SK-N-SH (cell line): Measurements from ENCODE around the gene TGM3. TPM values are rescaled to one million over a fixed set of nuclear protein-coding genes. Genes with fewer than 3 reads are reported as not detected.

Experiments used
- CTCF ChIA-PET: fragments of 300-600, 350-600 bp; formaldehyde crosslinking; extraction: SDS; loops from one replicate; lab custom pipeline; 2021; lab: Yijun Ruan, JAX
- POLR2A ChIA-PET: fragments of 350-600 bp; sonication (Branson Sonifier 250); formaldehyde crosslinking; extraction: SDS; loops from one replicate; lab custom pipeline; 2020; ENCODE audit warnings: antibody characterized with exemption, inconsistent platforms; lab: Yijun Ruan, JAX
- DNase-seq: peaks from one replicate; pipeline ENCODE4 v3.0.0; 2012
- H2AFZ ChIP-seq: fragments of 200-600 bp; sonication (generic); 2 replicates; pipeline ENCODE4 v1.8.1; 2016; ENCODE audit warnings: antibody characterized with exemption, mild to moderate bottlenecking, low read depth
- H3F3A ChIP-seq: fragments of 200-600 bp; sonication (generic); replicated peaks from 2 replicates; pipeline ENCODE3; 2016; ENCODE audit warnings: antibody characterized with exemption, mild to moderate bottlenecking; ENCODE audit not compliant: insufficient read depth
- H3K27ac ChIP-seq, 2 experiments: fragments of 200-500 bp in 1 of 2; fragments of 200-600 bp in 1 of 2; sonication (Bioruptor generic) in 1 of 2; sonication (generic), shearing (Covaris generic) in 1 of 2; 2 replicates each; pipeline versions ENCODE4 v1.5.1 to v1.6.1; 2014 to 2016; ENCODE audit warnings: low read depth in 2 of 2, inconsistent platforms in 1 of 2, low read length in 1 of 2, mild to moderate bottlenecking in 1 of 2, mixed read lengths in 1 of 2
- H3K27me3 ChIP-seq: fragments of 200-600 bp; sonication (generic), shearing (Covaris generic); 2 replicates; pipeline ENCODE4 v1.6.1; 2016; ENCODE audit warnings: mixed run types; ENCODE audit not compliant: insufficient read depth
- H3K36me3 ChIP-seq, 2 experiments: fragments of 200-500 bp in 1 of 2; fragments of 200-600 bp in 1 of 2; sonication (Bioruptor generic) in 1 of 2; sonication (generic) in 1 of 2; replicated peaks in 1 of 2; 2 replicates each; pipeline versions ENCODE3 to v1.5.1; 2014 to 2016; ENCODE audit warnings: low read length in 1 of 2, mild to moderate bottlenecking in 1 of 2; ENCODE audit not compliant: insufficient read depth in 2 of 2, control insufficient read depth in 1 of 2
- H3K4me1 ChIP-seq, 2 experiments: fragments of 200-500 bp in 1 of 2; fragments of 200-600 bp in 1 of 2; sonication (Bioruptor generic) in 1 of 2; sonication (generic), shearing (Covaris generic) in 1 of 2; 2 replicates each; pipeline versions ENCODE4 v1.5.1 to v1.6.1; 2014 to 2016; ENCODE audit warnings: low read depth in 1 of 2, low read length in 1 of 2, mixed run types in 1 of 2; ENCODE audit not compliant: insufficient read depth in 2 of 2, control insufficient read depth in 1 of 2
- H3K4me2 ChIP-seq: fragments of 200-600 bp; sonication (generic), shearing (Covaris generic); 2 replicates; pipeline ENCODE4 v1.6.1; 2017; ENCODE audit warnings: mixed run types
- H3K4me3 ChIP-seq, 2 experiments: fragments of 200-500 bp in 1 of 2; fragments of 200-600 bp in 1 of 2; sonication (Bioruptor generic) in 1 of 2; sonication (generic), shearing (Covaris generic) in 1 of 2; 2 replicates each; pipeline versions ENCODE4 v1.5.1 to v1.8.1; 2014 to 2016; ENCODE audit warnings: low read depth in 2 of 2, inconsistent platforms in 1 of 2, low read length in 1 of 2, mild to moderate bottlenecking in 1 of 2, mixed read lengths in 1 of 2, moderate library complexity in 1 of 2
- H3K79me2 ChIP-seq: fragments of 200-600 bp; sonication (generic); 2 replicates; pipeline ENCODE4 v1.8.1; 2017; ENCODE audit warnings: mild to moderate bottlenecking; ENCODE audit not compliant: insufficient read depth
- H3K9ac ChIP-seq: fragments of 200-600 bp; sonication (generic); 2 replicates; pipeline ENCODE4 v1.6.1; 2017; ENCODE audit warnings: mixed run types
- H3K9me2 ChIP-seq: fragments of 200-600 bp; sonication (generic); 2 replicates; pipeline ENCODE4 v1.6.1; 2017; ENCODE audit warnings: mixed run types
- H3K9me3 ChIP-seq: fragments of 200-600 bp; sonication (generic); 2 replicates; pipeline ENCODE4 v1.6.1; 2017; ENCODE audit warnings: mixed run types, mild to moderate bottlenecking, moderate library complexity
- H4K20me1 ChIP-seq: fragments of 200-600 bp; sonication (generic); 2 replicates; pipeline ENCODE4 v1.6.1; 2017; ENCODE audit warnings: mild to moderate bottlenecking, mixed run types; ENCODE audit not compliant: insufficient read depth
- CHD2 ChIP-seq: fragments of 150-350 bp; IDR thresholded peaks from 2 replicates; pipeline ENCODE4 v1.6.1; 2018; ENCODE audit warnings: low read length; ENCODE audit not compliant: partially characterized antibody
- EP300 ChIP-seq, 2 experiments: IDR thresholded peaks; 2 replicates each; pipeline versions ENCODE4 v1.4.0 to v1.6.1; 2012; ENCODE audit warnings: borderline replicate concordance in 1 of 2, low read depth in 1 of 2, low read length in 1 of 2
- FOXM1 ChIP-seq: IDR thresholded peaks from 2 replicates; pipeline ENCODE4 v1.4.0; 2012; ENCODE audit warnings: low read depth, mild to moderate bottlenecking
- GATA2 ChIP-seq: sonication (generic); formaldehyde crosslinking; IDR thresholded peaks from 2 replicates; pipeline ENCODE4 v1.5.0; 2020; ENCODE audit warnings: mild to moderate bottlenecking, missing genetic modification reagents
- JUND ChIP-seq: IDR thresholded peaks from 2 replicates; pipeline ENCODE4 v1.4.0; 2012
- MAX ChIP-seq: IDR thresholded peaks from 2 replicates; pipeline ENCODE4 v1.4.0; 2012; ENCODE audit warnings: low read depth
- NRF1 ChIP-seq: IDR thresholded peaks from 2 replicates; pipeline ENCODE4 v1.6.1; 2012; ENCODE audit warnings: low read depth, mild to moderate bottlenecking, low read length
- REST ChIP-seq: IDR thresholded peaks from 2 replicates; pipeline ENCODE4 v1.6.1; 2012; ENCODE audit warnings: mild to moderate bottlenecking, low read depth, low read length, moderate library complexity
- RXRA ChIP-seq: IDR thresholded peaks from 2 replicates; pipeline ENCODE4 v1.4.0; 2012; ENCODE audit warnings: low read depth, mild to moderate bottlenecking, borderline replicate concordance
- SIN3A ChIP-seq: IDR thresholded peaks from 2 replicates; pipeline ENCODE4 v1.6.1; 2012; ENCODE audit warnings: low read depth, mild to moderate bottlenecking, low read length, moderate library complexity, borderline replicate concordance
- TCF12 ChIP-seq: IDR thresholded peaks from 2 replicates; pipeline ENCODE4 v1.4.0; 2012
- USF2 ChIP-seq: fragments of 150-350 bp; IDR thresholded peaks from 2 replicates; pipeline ENCODE4 v1.6.1; 2017; ENCODE audit warnings: antibody characterized with exemption, low read length, low read depth, borderline replicate concordance
- YY1 ChIP-seq: IDR thresholded peaks from 2 replicates; pipeline ENCODE4 v1.4.0; 2012; ENCODE audit warnings: low read depth, mild to moderate bottlenecking
- ZBTB33 ChIP-seq: IDR thresholded peaks from 2 replicates; pipeline ENCODE4 v1.4.0; 2012; ENCODE audit warnings: low read depth, borderline replicate concordance
- WGBS: methylation state at CpG from one replicate; pipeline ENCODE4 v1.1.6; 2017; ENCODE audit warnings: low lambda C conversion rate; 5-methylcytosine and 5-hydroxymethylcytosine counted together
- polyA plus RNA-seq, 3 experiments: library from polyadenylated mRNA; depleted of rRNA; stranded (reverse); fragments of >200 nt; gene quantifications; 2 replicates each; pipeline ENCODE4 v1.2.3, GENCODE V29; 2012
- TF ChIP-seq, protein P1 (sequence below): fragments of 150-350 bp; IDR thresholded peaks from 2 replicates; pipeline ENCODE4 v1.6.1; 2016; ENCODE audit warnings: mild to moderate bottlenecking, low read depth, low read length

The TGM3 gene
- polyA plus RNA-seq, 1 of the 3 experiments (the other 2 are of a cell fraction), result not detected

- Histone ChIP-seq H3K9me2 (no peaks in the 10 kb centered on the region), H3K9me3 (no peaks in the 10 kb centered on the region), H2AFZ (no peak overlapping the region), H3K9ac (no peak overlapping the region), H3K4me1 (no peaks in the 10 kb centered on the region), H3K27me3 (no peaks in the 10 kb centered on the region; the same call in 1 of the 2 replicates), H3F3A (no peaks in the 10 kb centered on the region), H3K4me3 (no peak overlapping the region), H3K36me3 (no peaks in the 10 kb centered on the region), H4K20me1 (no peaks in the 10 kb centered on the region), H3K79me2 (no peaks in the 10 kb centered on the region), H3K4me2 (no peak overlapping the region), H3K27ac (no peak overlapping the region)
- TF ChIP-seq REST (no peak), JUND (no peak), TCF12 (no peak), FOXM1 (no peak), SIN3A (no peak), GATA2 (no peak), NRF1 (no peak), YY1 (no peak), USF2 (no peak), EP300 (IDR thresholded peaks at IDR 0.05; ENCODE audit: borderline replicate concordance in 1 of 2, low read depth in 1 of 2, low read length in 1 of 2) (no peak), ZBTB33 (no peak), RXRA (no peak), MAX (no peak), CHD2 (no peak)
- TF ChIP-seq, protein P1, sequence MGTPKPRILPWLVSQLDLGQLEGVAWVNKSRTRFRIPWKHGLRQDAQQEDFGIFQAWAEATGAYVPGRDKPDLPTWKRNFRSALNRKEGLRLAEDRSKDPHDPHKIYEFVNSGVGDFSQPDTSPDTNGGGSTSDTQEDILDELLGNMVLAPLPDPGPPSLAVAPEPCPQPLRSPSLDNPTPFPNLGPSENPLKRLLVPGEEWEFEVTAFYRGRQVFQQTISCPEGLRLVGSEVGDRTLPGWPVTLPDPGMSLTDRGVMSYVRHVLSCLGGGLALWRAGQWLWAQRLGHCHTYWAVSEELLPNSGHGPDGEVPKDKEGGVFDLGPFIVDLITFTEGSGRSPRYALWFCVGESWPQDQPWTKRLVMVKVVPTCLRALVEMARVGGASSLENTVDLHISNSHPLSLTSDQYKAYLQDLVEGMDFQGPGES, result no peak
- DNase-seq, result no peak
- ChIA-PET POLR2A (no interaction called here), CTCF (no interaction called here)
- 85% methylated on average over 4 of the region's 7 CpGs for WGBS
Measured at GRCh38 chr20:2341336-2341735, 45.5 kb downstream of the TGM3 start.
